Caco-2 (cell line): ENCODE measurements around the gene ATOX1. TPM values are rescaled to one million over a fixed set of nuclear protein-coding genes. Genes with fewer than 3 reads are reported as not detected.

Experiments used
- BruUV-seq: library from RNA; stranded (reverse); fragments of 400-500 nt; replicated peaks from 2 replicates; lab custom pipeline; 2021; lab: Mats Ljungman, UMichigan
- CTCF ChIA-PET: fragments of 300-600 bp; sonication (Branson Sonifier 250); formaldehyde crosslinking; loops from one replicate; lab custom pipeline; 2022; ENCODE audit warnings: antibody characterized with exemption; lab: Charles Lee
- POLR2A ChIA-PET: fragments of 300-600 bp; sonication (Branson Sonifier 250); formaldehyde crosslinking; loops from one replicate; lab custom pipeline; 2022; ENCODE audit warnings: antibody characterized with exemption; lab: Charles Lee
- DNase-seq, 2 experiments: peaks; one replicate each; pipeline versions ENCODE4 v3.0.0 to v3.0.0-alpha.2; 2020 to 2022
- H3K27me3 ChIP-seq: replicated peaks from 2 replicates; pipeline ENCODE4 v1.6.0; 2011; ENCODE audit warnings: low read length; ENCODE audit not compliant: control insufficient read depth, insufficient read depth
- H3K36me3 ChIP-seq: 2 replicates; pipeline ENCODE4 v1.5.1; 2011; ENCODE audit warnings: low read length; ENCODE audit not compliant: control insufficient read depth, insufficient read depth
- H3K4me1 ChIP-seq: fragments of 250-450 bp; sonication (Bioruptor Pico); 2 replicates; pipeline ENCODE4 v1.5.1; 2020; ENCODE audit warnings: mild to moderate bottlenecking
- H3K4me3 ChIP-seq: 2 replicates; pipeline ENCODE4 v1.5.1; 2011; ENCODE audit warnings: low read depth, mild to moderate bottlenecking, control low read depth, low read length
- H3K9me3 ChIP-seq: fragments of 250-450 bp; sonication (Bioruptor Pico); 2 replicates; pipeline ENCODE4 v1.5.1; 2020; ENCODE audit warnings: mild to moderate bottlenecking, moderate library complexity
- H3K27ac Mint-ChIP-seq: one replicate; pipeline ENCODE4 v1.8.0; 2022; ENCODE audit warnings: mixed read lengths; ENCODE audit not compliant: unreplicated experiment
- H3K27me3 Mint-ChIP-seq: one replicate; pipeline ENCODE4 v1.8.0; 2022; ENCODE audit warnings: mixed read lengths; ENCODE audit not compliant: insufficient read depth, unreplicated experiment
- H3K36me3 Mint-ChIP-seq: one replicate; pipeline ENCODE4 v1.8.0; 2022; ENCODE audit warnings: mild to moderate bottlenecking, mixed read lengths; ENCODE audit not compliant: insufficient read depth, unreplicated experiment
- H3K4me1 Mint-ChIP-seq: one replicate; pipeline ENCODE4 v1.8.0; 2022; ENCODE audit warnings: low read depth, mixed read lengths; ENCODE audit not compliant: unreplicated experiment
- H3K4me3 Mint-ChIP-seq: one replicate; pipeline ENCODE4 v1.8.0; 2022; ENCODE audit warnings: mild to moderate bottlenecking, moderate library complexity, mixed read lengths; ENCODE audit not compliant: unreplicated experiment
- H3K9me3 Mint-ChIP-seq: one replicate; pipeline ENCODE4 v1.8.0; 2022; ENCODE audit warnings: mixed read lengths; ENCODE audit not compliant: unreplicated experiment
- intact Hi-C: fragments of 100-400 bp; cut with micrococcal nuclease; formaldehyde crosslinking; loops from one replicate; pipeline ENCODE4 v1.10.0; 2022; ENCODE audit not compliant: unreplicated experiment
- total RNA-seq: library from RNA; stranded (reverse); gene quantifications from 2 replicates; pipeline ENCODE4 v1.2.3, GENCODE V29; 2022
- TF ChIP-seq, protein P1 (sequence below), 2 experiments: fragments of 200-600 bp in 1 of 2; IDR thresholded peaks; 1 replicate in 1 of 2; 2 replicates in 1 of 2; pipeline versions ENCODE4 v1.5.1 to v1.8.0; 2011 to 2022; ENCODE audit warnings: antibody characterized with exemption in 1 of 2, control low read depth in 1 of 2, inconsistent platforms in 1 of 2, low read depth in 1 of 2, low read length in 1 of 2, mild to moderate bottlenecking in 1 of 2, moderate library complexity in 1 of 2; ENCODE audit not compliant: insufficient read depth in 1 of 2, severe bottlenecking in 1 of 2, unreplicated experiment in 1 of 2

The ATOX1 gene
- total RNA-seq, 1 experiment from 2014 or later = 135 TPM

GRCh38 chr5:151772029-151772845 lies 13.8 kb upstream of the ATOX1 start:
- H3K9me3 Mint-ChIP-seq = no peaks in the 10 kb centered on the region
- Histone ChIP-seq H3K36me3 (no peaks in the 10 kb centered on the region; the same call in 1 of the 2 replicates), H3K4me3 (peak overlapping the region; percentile 98), H3K9me3 (no peaks in the 10 kb centered on the region), H3K4me1 (no peaks in the 10 kb centered on the region; the same call in 1 of the 2 replicates), H3K27me3 (no peaks in the 10 kb centered on the region)
- intact Hi-C loops = loop anchor here (5.0 kb wide), 1 partner anchor 520 kb away; the partner anchor contains the start of gene GM2A
- no TSS peak for BruUV-seq
- TF ChIP-seq, protein P1, sequence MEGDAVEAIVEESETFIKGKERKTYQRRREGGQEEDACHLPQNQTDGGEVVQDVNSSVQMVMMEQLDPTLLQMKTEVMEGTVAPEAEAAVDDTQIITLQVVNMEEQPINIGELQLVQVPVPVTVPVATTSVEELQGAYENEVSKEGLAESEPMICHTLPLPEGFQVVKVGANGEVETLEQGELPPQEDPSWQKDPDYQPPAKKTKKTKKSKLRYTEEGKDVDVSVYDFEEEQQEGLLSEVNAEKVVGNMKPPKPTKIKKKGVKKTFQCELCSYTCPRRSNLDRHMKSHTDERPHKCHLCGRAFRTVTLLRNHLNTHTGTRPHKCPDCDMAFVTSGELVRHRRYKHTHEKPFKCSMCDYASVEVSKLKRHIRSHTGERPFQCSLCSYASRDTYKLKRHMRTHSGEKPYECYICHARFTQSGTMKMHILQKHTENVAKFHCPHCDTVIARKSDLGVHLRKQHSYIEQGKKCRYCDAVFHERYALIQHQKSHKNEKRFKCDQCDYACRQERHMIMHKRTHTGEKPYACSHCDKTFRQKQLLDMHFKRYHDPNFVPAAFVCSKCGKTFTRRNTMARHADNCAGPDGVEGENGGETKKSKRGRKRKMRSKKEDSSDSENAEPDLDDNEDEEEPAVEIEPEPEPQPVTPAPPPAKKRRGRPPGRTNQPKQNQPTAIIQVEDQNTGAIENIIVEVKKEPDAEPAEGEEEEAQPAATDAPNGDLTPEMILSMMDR (IDR thresholded peaks at IDR 0.05; ENCODE audit: insufficient read depth in 1 of 2, low read depth in 1 of 2, low read length in 1 of 2, severe bottlenecking in 1 of 2, unreplicated experiment in 1 of 2) = no peak
- no peaks in the 10 kb centered on the region for H3K27me3 Mint-ChIP-seq
- H3K4me1 Mint-ChIP-seq = peaks cover 18% of the 10 kb centered on the region
- ChIA-PET CTCF (interaction anchor here (1.1 to 2.4 kb wide), 4 partner anchors 17 to 120 kb away, joined by 3 to 25 read pairs (median 8); no protein-coding TSS in a partner anchor), POLR2A (interaction anchor here (0.5 to 3.0 kb wide), 6 partner anchors 12 to 519 kb away, joined by 3 to 17 read pairs (median 6); partner anchors contain the start of genes ATOX1 and GM2A)
- no peak overlapping the region for H3K27ac Mint-ChIP-seq
- peaks cover 37% of the 10 kb centered on the region for H3K36me3 Mint-ChIP-seq
- H3K4me3 Mint-ChIP-seq = no peak overlapping the region
- peak; percentile 53 to 55 for DNase-seq

- peak within 1 kb of the TSS; percentile 98 for H3K4me3 ChIP-seq
- no peaks in the 10 kb centered on the region for H3K9me3 ChIP-seq
- H3K27ac Mint-ChIP-seq = no peak within 1 kb of the TSS
- no peaks in the 10 kb centered on the region; the same call in 1 of the 2 replicates for H3K36me3 ChIP-seq
- intact Hi-C loops = loop anchor here (1.0 to 5.0 kb wide), 4 partner anchors 13 to 519 kb away; partner anchors contain the start of genes ATOX1 and GM2A
- H3K9me3 Mint-ChIP-seq = no peaks in the 10 kb centered on the region
- no peak within 1 kb of the TSS for H3K4me3 Mint-ChIP-seq
- H3K4me1 Mint-ChIP-seq = peaks cover 17% of the 10 kb centered on the region
- TF ChIP-seq, protein P1 (IDR thresholded peaks at IDR 0.05; ENCODE audit: insufficient read depth in 1 of 2, low read depth in 1 of 2, low read length in 1 of 2, severe bottlenecking in 1 of 2, unreplicated experiment in 1 of 2) = peak; percentile 4 to 60
- CTCF ChIA-PET = interaction anchor here (0.6 to 2.4 kb wide), 14 partner anchors 12 to 324 kb away, joined by 3 to 25 read pairs (median 4); partner anchors contain the start of genes ATOX1 and SLC36A1
- BruUV-seq = no TSS peak
- POLR2A ChIA-PET = interaction anchor here (0.5 to 3.0 kb wide), 12 partner anchors 10 to 518 kb away, joined by 3 to 17 read pairs (median 4); partner anchors contain the start of genes ATOX1 and GM2A
- peaks cover 29% of the 10 kb centered on the region for H3K36me3 Mint-ChIP-seq
- peak; percentile 100 for DNase-seq
- no peaks in the 10 kb centered on the region for H3K27me3 ChIP-seq
- H3K4me1 ChIP-seq = no peaks in the 10 kb centered on the region; the same call in 1 of the 2 replicates
- no peaks in the 10 kb centered on the region for H3K27me3 Mint-ChIP-seq
Measured at GRCh38 chr5:151771259-151772028, 13.0 kb upstream of the ATOX1 start, which contains the start of gene G3BP1. Gene G3BP1 (plus strand): TSS chr5:151771954. CDS start chr5:151786621, 14,667 bp downstream.
